Measurements from ENCODE around the gene FAM149B1. TPM values are rescaled to one million over a fixed set of nuclear protein-coding genes. Genes with fewer than 3 reads are reported as not detected.

FAM149B1 gene
- total and polyA plus RNA-seq, 2 of the 13 experiments (the other 11 are each of a cell fraction or from before 2014, with no cell fraction given): 9.3 to 16.8 TPM

- TF ChIP-seq ZNF264 (CRISPR knock-in tag; IDR thresholded peaks at IDR 0.05): peak; percentile 67; the same call in 1 of the 2 replicates
- TF ChIP-seq, protein P1, sequence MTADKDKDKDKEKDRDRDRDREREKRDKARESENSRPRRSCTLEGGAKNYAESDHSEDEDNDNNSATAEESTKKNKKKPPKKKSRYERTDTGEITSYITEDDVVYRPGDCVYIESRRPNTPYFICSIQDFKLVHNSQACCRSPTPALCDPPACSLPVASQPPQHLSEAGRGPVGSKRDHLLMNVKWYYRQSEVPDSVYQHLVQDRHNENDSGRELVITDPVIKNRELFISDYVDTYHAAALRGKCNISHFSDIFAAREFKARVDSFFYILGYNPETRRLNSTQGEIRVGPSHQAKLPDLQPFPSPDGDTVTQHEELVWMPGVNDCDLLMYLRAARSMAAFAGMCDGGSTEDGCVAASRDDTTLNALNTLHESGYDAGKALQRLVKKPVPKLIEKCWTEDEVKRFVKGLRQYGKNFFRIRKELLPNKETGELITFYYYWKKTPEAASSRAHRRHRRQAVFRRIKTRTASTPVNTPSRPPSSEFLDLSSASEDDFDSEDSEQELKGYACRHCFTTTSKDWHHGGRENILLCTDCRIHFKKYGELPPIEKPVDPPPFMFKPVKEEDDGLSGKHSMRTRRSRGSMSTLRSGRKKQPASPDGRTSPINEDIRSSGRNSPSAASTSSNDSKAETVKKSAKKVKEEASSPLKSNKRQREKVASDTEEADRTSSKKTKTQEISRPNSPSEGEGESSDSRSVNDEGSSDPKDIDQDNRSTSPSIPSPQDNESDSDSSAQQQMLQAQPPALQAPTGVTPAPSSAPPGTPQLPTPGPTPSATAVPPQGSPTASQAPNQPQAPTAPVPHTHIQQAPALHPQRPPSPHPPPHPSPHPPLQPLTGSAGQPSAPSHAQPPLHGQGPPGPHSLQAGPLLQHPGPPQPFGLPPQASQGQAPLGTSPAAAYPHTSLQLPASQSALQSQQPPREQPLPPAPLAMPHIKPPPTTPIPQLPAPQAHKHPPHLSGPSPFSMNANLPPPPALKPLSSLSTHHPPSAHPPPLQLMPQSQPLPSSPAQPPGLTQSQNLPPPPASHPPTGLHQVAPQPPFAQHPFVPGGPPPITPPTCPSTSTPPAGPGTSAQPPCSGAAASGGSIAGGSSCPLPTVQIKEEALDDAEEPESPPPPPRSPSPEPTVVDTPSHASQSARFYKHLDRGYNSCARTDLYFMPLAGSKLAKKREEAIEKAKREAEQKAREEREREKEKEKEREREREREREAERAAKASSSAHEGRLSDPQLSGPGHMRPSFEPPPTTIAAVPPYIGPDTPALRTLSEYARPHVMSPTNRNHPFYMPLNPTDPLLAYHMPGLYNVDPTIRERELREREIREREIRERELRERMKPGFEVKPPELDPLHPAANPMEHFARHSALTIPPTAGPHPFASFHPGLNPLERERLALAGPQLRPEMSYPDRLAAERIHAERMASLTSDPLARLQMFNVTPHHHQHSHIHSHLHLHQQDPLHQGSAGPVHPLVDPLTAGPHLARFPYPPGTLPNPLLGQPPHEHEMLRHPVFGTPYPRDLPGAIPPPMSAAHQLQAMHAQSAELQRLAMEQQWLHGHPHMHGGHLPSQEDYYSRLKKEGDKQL (CRISPR knock-in tag; IDR thresholded peaks at IDR 0.05; ENCODE audit: low read depth): peak; percentile 79
- no peak for TF ChIP-seq PCBP1 (IDR thresholded peaks at IDR 0.05; ENCODE audit: borderline replicate concordance, low read depth, low read length)
- TF ChIP-seq ZZZ3 (CRISPR knock-in tag; IDR thresholded peaks at IDR 0.05; ENCODE audit: borderline replicate concordance): no peak
- TF ChIP-seq TBL1XR1 (IDR thresholded peaks at IDR 0.05; ENCODE audit: borderline replicate concordance, low read length, partially characterized antibody): peak; percentile 44
- 0 out of 2 replicates have a peak, but pooled peaks have one; percentile 46 for TF ChIP-seq ZNF543 (CRISPR knock-in tag; IDR thresholded peaks at IDR 0.05)
- TF ChIP-seq TGIF2 (CRISPR knock-in tag; IDR thresholded peaks at IDR 0.05): no peak
- no peak for TF ChIP-seq SOX6 (IDR thresholded peaks at IDR 0.05)
- peak; percentile 96 for TF ChIP-seq SOX6 (CRISPR knock-in tag; IDR thresholded peaks at IDR 0.05)
- TF ChIP-seq ZNF430 (CRISPR knock-in tag; IDR thresholded peaks at IDR 0.05): peak; percentile 32; the same call in 1 of the 2 replicates
- TF ChIP-seq ZNF577 (CRISPR knock-in tag; IDR thresholded peaks at IDR 0.05; ENCODE audit: borderline replicate concordance, low read depth): no peak
- TF ChIP-seq TARDBP (CRISPR knock-in tag; IDR thresholded peaks at IDR 0.05): peak; percentile 52; the same call in 1 of the 2 replicates
- TF ChIP-seq, protein P2, sequence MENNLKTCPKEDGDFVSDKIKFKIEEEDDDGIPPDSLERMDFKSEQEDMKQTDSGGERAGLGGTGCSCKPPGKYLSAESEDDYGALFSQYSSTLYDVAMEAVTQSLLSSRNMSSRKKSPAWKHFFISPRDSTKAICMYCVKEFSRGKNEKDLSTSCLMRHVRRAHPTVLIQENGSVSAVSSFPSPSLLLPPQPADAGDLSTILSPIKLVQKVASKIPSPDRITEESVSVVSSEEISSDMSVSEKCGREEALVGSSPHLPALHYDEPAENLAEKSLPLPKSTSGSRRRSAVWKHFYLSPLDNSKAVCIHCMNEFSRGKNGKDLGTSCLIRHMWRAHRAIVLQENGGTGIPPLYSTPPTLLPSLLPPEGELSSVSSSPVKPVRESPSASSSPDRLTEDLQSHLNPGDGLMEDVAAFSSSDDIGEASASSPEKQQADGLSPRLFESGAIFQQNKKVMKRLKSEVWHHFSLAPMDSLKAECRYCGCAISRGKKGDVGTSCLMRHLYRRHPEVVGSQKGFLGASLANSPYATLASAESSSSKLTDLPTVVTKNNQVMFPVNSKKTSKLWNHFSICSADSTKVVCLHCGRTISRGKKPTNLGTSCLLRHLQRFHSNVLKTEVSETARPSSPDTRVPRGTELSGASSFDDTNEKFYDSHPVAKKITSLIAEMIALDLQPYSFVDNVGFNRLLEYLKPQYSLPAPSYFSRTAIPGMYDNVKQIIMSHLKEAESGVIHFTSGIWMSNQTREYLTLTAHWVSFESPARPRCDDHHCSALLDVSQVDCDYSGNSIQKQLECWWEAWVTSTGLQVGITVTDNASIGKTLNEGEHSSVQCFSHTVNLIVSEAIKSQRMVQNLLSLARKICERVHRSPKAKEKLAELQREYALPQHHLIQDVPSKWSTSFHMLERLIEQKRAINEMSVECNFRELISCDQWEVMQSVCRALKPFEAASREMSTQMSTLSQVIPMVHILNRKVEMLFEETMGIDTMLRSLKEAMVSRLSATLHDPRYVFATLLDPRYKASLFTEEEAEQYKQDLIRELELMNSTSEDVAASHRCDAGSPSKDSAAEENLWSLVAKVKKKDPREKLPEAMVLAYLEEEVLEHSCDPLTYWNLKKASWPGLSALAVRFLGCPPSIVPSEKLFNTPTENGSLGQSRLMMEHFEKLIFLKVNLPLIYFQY (CRISPR knock-in tag; IDR thresholded peaks at IDR 0.05; ENCODE audit: borderline replicate concordance): peak; percentile 48; the same call in 1 of the 2 replicates
- TF ChIP-seq FOXA3 (CRISPR knock-in tag; IDR thresholded peaks at IDR 0.05): peak; percentile 96
- no peak for TF ChIP-seq IKZF1 (IDR thresholded peaks at IDR 0.05)
- TF ChIP-seq ZNF329 (CRISPR knock-in tag; IDR thresholded peaks at IDR 0.05; ENCODE audit: low read depth): no peak
- no peak for TF ChIP-seq JDP2 (CRISPR knock-in tag; IDR thresholded peaks at IDR 0.05; ENCODE audit: borderline replicate concordance)
- peak; percentile 50; the same call in 1 of the 2 replicates for TF ChIP-seq YEATS4 (CRISPR knock-in tag; IDR thresholded peaks at IDR 0.05; ENCODE audit: borderline replicate concordance)
- TF ChIP-seq FOXJ3 (CRISPR knock-in tag; IDR thresholded peaks at IDR 0.05; ENCODE audit: borderline replicate concordance): peak; percentile 93; the same call in 1 of the 2 replicates
- peak; percentile 96 for TF ChIP-seq SP5 (CRISPR knock-in tag; IDR thresholded peaks at IDR 0.05; ENCODE audit: borderline replicate concordance, low read depth)
- peak; percentile 97 for TF ChIP-seq PHF21A (CRISPR knock-in tag; IDR thresholded peaks at IDR 0.05)
- TF ChIP-seq ZNF776 (CRISPR knock-in tag; IDR thresholded peaks at IDR 0.05): no peak
Measured at GRCh38 chr10:73131913-73132686, 35.8 kb upstream of the FAM149B1 start (continued).

Data from HepG2 (cell line).